DND-41 (cell line): ENCODE results near the gene TOX2.

ENCODE experiments used
- ATAC-seq: fragments of 200-7000 bp; cut with Tn5 transposase; 3 replicates; pipeline ENCODE4 v1.9.1; 2021; ENCODE audit warnings: low read depth; ENCODE audit not compliant: insufficient read depth
- DNase-seq: peaks from one replicate; pipeline ENCODE4 v3.0.0-alpha.2; 2020
- H2AFZ ChIP-seq: 2 replicates; pipeline ENCODE4 v1.6.0; 2012; ENCODE audit warnings: low read depth, low read length
- H3K27ac ChIP-seq: 2 replicates; pipeline ENCODE4 v1.5.1; 2012; ENCODE audit warnings: low read length, inconsistent platforms
- H3K27me3 ChIP-seq: fragments of 200-600 bp; sonication (generic); 2 replicates; pipeline ENCODE4 v1.6.0; 2012; ENCODE audit warnings: low read length, mild to moderate bottlenecking, inconsistent platforms; ENCODE audit not compliant: insufficient read depth, poor library complexity
- H3K36me3 ChIP-seq: 2 replicates; pipeline ENCODE4 v1.5.1; 2012; ENCODE audit warnings: low read length, inconsistent platforms; ENCODE audit not compliant: insufficient read depth
- H3K4me1 ChIP-seq: 2 replicates; pipeline ENCODE4 v1.5.1; 2012; ENCODE audit warnings: mild to moderate bottlenecking, low read length; ENCODE audit not compliant: insufficient read depth
- H3K4me2 ChIP-seq: 2 replicates; pipeline ENCODE4 v1.6.0; 2012; ENCODE audit warnings: mild to moderate bottlenecking, moderate library complexity, low read length, inconsistent platforms; ENCODE audit not compliant: insufficient read depth
- H3K4me3 ChIP-seq, 2 experiments: fragments of 200-600 bp in 1 of 2; shearing (Covaris generic) in 1 of 2; 2 replicates each; pipeline ENCODE4 v1.5.1; 2012 to 2016; ENCODE audit warnings: inconsistent platforms in 2 of 2, low read length in 2 of 2, mild to moderate bottlenecking in 2 of 2, low read depth in 1 of 2, moderate library complexity in 1 of 2
- H3K79me2 ChIP-seq: 2 replicates; pipeline ENCODE4 v1.6.0; 2012; ENCODE audit warnings: low read length, inconsistent platforms; ENCODE audit not compliant: insufficient read depth
- H3K9ac ChIP-seq: 2 replicates; pipeline ENCODE4 v1.6.0; 2012; ENCODE audit warnings: low read depth, mild to moderate bottlenecking, inconsistent platforms, low read length, moderate library complexity
- H3K9me3 ChIP-seq: 2 replicates; pipeline ENCODE4 v1.5.1; 2012; ENCODE audit warnings: low read length, moderate library complexity, mild to moderate bottlenecking, inconsistent platforms; ENCODE audit not compliant: insufficient read depth, severe bottlenecking
- H4K20me1 ChIP-seq: 2 replicates; pipeline ENCODE4 v1.6.0; 2012; ENCODE audit warnings: low read length; ENCODE audit not compliant: insufficient read depth
- CTCF ChIP-seq: IDR thresholded peaks from 2 replicates; pipeline ENCODE4 v1.5.1; 2012; ENCODE audit warnings: borderline replicate concordance, low read length, moderate library complexity, mild to moderate bottlenecking; ENCODE audit not compliant: poor library complexity, severe bottlenecking; ENCODE audit errors: extremely low read depth
- EZH2 ChIP-seq: IDR thresholded peaks from 3 replicates; pipeline ENCODE4 v1.6.1; 2012; ENCODE audit warnings: borderline replicate concordance, low read depth, mild to moderate bottlenecking, moderate library complexity, low read length, inconsistent platforms; ENCODE audit not compliant: severe bottlenecking

TOX2 gene

GRCh38 chr20:43941476-43942200, 27.0 kb downstream of the TOX2 start:
- no peaks in the 10 kb centered on the region for H3K36me3 ChIP-seq
- no peak overlapping the region for H2AFZ ChIP-seq
- H3K4me2 ChIP-seq = 0 out of 2 replicates have a peak overlapping the region, but pooled peaks have one; percentile 34
- H3K9ac ChIP-seq = 0 out of 2 replicates have a peak overlapping the region, but pooled peaks have one; percentile 10
- no peaks in the 10 kb centered on the region for H3K9me3 ChIP-seq
- TF ChIP-seq CTCF (no peak), EZH2 (no peak)
- DNase-seq = no peak
- no peaks in the 10 kb centered on the region for H3K79me2 ChIP-seq
- H3K4me3 ChIP-seq = no peak overlapping the region
- H4K20me1 ChIP-seq = peaks cover 20% of the 10 kb centered on the region
- no peaks in the 10 kb centered on the region for H3K27me3 ChIP-seq
- peaks cover 30% of the 10 kb centered on the region for H3K4me1 ChIP-seq
- H3K27ac ChIP-seq = peak overlapping the region; percentile 64
- no peak for ATAC-seq

GRCh38 chr20:43942201-43942590, 27.5 kb downstream of the TOX2 start:
- Histone ChIP-seq H3K4me3 (no peak overlapping the region), H4K20me1 (peaks cover 22% of the 10 kb centered on the region), H3K4me1 (peaks cover 30% of the 10 kb centered on the region), H3K79me2 (no peaks in the 10 kb centered on the region), H2AFZ (no peak overlapping the region), H3K27me3 (peaks cover 2% of the 10 kb centered on the region), H3K9me3 (no peaks in the 10 kb centered on the region), H3K4me2 (peak overlapping the region; percentile 34), H3K36me3 (no peaks in the 10 kb centered on the region), H3K27ac (peak overlapping the region; percentile 64), H3K9ac (peak overlapping the region; percentile 10; the same call in 1 of the 2 replicates)
- no peak for DNase-seq
- TF ChIP-seq EZH2 (no peak), CTCF (no peak)
- ATAC-seq = peak; percentile 33

GRCh38 chr20:43942667-43943285, 28.1 kb downstream of the TOX2 start:
- H3K9me3 ChIP-seq = no peaks in the 10 kb centered on the region
- H4K20me1 ChIP-seq = peaks cover 22% of the 10 kb centered on the region
- H3K9ac ChIP-seq = peak overlapping the region; percentile 10; the same call in 1 of the 2 replicates
- H3K4me3 ChIP-seq = no peak overlapping the region
- no peaks in the 10 kb centered on the region for H3K79me2 ChIP-seq
- peaks cover 7% of the 10 kb centered on the region for H3K27me3 ChIP-seq
- H2AFZ ChIP-seq = no peak overlapping the region
- DNase-seq = peak; percentile 47
- peaks cover 31% of the 10 kb centered on the region for H3K4me1 ChIP-seq
- H3K27ac ChIP-seq = peak overlapping the region; percentile 67
- H3K36me3 ChIP-seq = no peaks in the 10 kb centered on the region
- peak overlapping the region; percentile 34 for H3K4me2 ChIP-seq
- TF ChIP-seq CTCF (no peak), EZH2 (no peak)
- peak; percentile 84 for ATAC-seq
